Loucy (cell line): ENCODE measurements around the gene ANKRD10.

Experiments
- EZH2phosphoT487 ChIP-seq: fragments of 200-600 bp; IDR thresholded peaks from 2 replicates; pipeline ENCODE4 v1.6.1; 2018; ENCODE audit warnings: antibody characterized with exemption, mild to moderate bottlenecking, moderate library complexity, borderline replicate concordance
- TF ChIP-seq, protein P1 (sequence below): fragments of 200-600 bp; sonication (generic); conservative IDR thresholded peaks from 2 replicates; pipeline ENCODE4 v1.5.1; 2014; ENCODE audit warnings: mild to moderate bottlenecking, antibody characterized with exemption, low read length

DNA sequence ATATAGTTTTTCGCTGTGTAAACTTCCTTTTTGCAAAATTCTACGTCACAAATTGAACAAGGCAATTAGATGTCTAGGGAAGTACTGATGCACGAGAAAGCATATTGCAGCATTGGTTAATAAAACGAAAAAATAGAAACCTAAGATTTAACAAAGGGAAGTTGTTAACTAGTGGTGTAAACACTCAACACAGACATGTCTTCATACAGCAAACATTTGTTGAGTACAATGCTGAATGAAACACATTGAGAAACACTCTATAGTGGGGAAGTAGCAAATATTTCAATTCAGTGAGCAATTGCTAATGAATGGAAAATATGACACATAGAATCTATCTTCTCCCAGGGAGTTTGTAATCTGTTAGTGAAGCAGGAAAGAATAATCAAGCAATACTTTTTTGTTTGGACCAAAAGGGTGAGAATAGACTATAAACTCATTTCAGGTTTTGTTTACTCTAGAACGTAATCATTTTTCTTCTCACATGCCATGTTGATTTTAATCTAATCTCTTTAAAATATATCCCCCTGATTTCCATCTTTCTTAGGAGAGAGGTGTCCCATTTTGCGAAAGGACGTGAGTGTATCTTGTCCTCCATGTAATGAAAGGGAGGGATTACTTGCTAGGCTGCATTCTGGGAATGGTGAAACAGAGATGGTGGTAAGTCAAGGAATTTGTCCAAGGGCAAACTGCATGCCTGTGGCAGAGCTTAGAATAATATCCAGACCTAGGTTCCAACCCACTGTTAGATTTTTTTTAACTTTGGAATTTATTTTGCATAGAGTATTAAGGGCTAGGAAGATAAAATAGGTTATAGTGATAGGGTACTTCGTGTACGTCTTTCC is 1.7 kb upstream of the ANKRD10 start:
- TF ChIP-seq, protein P1, sequence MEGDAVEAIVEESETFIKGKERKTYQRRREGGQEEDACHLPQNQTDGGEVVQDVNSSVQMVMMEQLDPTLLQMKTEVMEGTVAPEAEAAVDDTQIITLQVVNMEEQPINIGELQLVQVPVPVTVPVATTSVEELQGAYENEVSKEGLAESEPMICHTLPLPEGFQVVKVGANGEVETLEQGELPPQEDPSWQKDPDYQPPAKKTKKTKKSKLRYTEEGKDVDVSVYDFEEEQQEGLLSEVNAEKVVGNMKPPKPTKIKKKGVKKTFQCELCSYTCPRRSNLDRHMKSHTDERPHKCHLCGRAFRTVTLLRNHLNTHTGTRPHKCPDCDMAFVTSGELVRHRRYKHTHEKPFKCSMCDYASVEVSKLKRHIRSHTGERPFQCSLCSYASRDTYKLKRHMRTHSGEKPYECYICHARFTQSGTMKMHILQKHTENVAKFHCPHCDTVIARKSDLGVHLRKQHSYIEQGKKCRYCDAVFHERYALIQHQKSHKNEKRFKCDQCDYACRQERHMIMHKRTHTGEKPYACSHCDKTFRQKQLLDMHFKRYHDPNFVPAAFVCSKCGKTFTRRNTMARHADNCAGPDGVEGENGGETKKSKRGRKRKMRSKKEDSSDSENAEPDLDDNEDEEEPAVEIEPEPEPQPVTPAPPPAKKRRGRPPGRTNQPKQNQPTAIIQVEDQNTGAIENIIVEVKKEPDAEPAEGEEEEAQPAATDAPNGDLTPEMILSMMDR, result no peak
- no peak for TF ChIP-seq EZH2phosphoT487
